ENCODE data around the gene UNC93B1. TPM values are rescaled to one million over a fixed set of nuclear protein-coding genes. Genes with fewer than 3 reads are reported as not detected.

UNC93B1 gene
- total RNA-seq, 4 donors from 2014 or later, result 43.5 to 75.9 (median 44.2) TPM

DNA sequence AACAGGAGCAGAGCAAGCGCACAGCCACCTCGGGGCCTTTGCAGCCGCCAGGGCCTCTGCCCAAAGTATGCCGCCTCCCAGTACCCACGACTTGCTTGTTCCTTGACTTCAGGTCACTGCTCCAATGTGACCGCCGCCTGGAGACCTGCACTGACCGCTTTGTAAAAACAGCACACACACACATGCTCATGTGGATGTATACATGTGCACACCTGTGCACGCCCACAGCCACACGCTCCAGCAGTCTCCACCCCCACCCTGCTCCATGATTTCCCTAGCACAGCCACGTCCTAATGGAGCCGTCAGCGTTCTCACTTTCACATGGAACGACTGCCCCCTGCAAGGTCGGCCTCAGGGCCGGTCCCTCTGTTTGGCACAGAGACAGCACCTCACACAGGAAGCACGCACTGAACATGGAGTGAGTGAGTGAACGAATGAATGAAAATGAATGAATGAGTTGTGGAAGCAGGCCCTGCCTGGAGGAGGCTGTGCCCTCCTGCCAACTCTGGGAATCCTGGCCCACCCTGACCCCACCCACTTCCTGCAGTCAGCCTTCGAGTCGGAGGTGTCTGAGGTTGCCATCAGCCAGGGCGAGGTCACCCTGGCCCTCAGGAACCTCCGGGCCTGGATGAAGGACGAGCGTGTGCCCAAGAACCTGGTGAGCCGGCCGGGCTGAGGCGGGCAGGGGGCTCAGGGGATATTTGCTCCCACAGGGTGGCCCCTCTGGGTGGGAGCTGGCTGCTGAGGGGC is 14.3 kb upstream of the UNC93B1 start:
- Histone ChIP-seq H3K4me3 (no peak overlapping the region), H3K27ac (peak overlapping the region in 3 of 4 donors; percentile 57 to 98 (median 84)), H3K9me3 (no peaks in the 10 kb centered on the region), H3K27me3 (no peaks in the 10 kb centered on the region), H3K4me1 (peaks cover 0 to 80% (median 36%) of the 10 kb centered on the region in 4 donors), H3K36me3 (peaks cover 0 to 38% (median 0%) of the 10 kb centered on the region in 3 donors)
- DNase-seq (ENCODE audit: low spot score in 2 of 2), result no peak
- WGBS, 2 donors, result 61 to 62% methylated on average over 24 to 27 of the region's 27 CpGs
- TF ChIP-seq, protein P1, sequence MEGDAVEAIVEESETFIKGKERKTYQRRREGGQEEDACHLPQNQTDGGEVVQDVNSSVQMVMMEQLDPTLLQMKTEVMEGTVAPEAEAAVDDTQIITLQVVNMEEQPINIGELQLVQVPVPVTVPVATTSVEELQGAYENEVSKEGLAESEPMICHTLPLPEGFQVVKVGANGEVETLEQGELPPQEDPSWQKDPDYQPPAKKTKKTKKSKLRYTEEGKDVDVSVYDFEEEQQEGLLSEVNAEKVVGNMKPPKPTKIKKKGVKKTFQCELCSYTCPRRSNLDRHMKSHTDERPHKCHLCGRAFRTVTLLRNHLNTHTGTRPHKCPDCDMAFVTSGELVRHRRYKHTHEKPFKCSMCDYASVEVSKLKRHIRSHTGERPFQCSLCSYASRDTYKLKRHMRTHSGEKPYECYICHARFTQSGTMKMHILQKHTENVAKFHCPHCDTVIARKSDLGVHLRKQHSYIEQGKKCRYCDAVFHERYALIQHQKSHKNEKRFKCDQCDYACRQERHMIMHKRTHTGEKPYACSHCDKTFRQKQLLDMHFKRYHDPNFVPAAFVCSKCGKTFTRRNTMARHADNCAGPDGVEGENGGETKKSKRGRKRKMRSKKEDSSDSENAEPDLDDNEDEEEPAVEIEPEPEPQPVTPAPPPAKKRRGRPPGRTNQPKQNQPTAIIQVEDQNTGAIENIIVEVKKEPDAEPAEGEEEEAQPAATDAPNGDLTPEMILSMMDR (IDR thresholded peaks at IDR 0.05), result no peak
- no peak for TF ChIP-seq EP300 (IDR thresholded peaks at IDR 0.05)
- TF ChIP-seq POLR2A (IDR thresholded peaks at IDR 0.05), result no peak

DNA sequence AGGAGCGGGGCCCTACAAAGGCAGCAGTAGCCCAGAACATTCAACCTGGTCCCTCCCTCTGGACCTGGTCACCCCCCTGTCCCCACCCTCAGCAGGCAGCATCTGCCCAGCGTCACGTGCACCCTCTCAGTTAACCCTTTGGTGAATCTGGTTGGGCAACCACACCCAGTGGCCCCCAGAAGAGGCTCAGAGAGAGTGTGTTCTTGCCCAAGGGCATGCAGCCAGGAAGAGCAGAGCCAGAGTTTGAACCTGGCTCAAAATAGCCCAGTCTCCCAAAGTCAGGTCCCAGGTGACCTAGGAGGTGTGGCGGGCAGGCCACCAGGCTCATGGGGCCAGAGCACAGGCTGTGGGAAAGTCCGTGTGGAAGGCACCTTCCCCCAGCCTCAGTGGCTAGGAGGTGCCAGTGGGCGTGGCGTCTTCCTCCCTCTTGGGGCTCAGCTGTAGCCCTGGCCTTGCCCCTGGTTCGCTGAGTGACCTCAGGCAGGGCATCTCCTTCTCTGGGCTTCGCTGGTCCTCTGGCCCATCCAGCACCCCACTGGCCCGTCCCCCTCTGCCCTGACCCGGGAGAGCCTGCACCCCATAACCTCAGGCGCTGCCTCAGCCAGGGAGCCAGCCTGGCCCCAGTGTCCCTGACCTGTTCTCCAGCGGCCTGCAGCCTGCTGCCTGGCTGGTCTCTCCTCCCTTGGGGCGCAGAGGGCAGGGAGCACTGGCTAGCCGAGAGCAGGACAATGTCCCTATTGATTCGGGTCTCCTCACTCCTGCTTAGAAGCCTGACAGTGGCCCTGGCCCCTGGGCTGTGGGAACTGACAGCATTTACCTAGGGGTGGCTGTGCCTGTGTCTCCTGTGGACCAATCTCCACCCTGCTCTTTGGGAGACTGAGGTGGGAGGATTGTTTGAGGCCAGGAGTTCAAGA is 13.3 kb upstream of the UNC93B1 start:
- Histone ChIP-seq H3K9me3 (no peaks in the 10 kb centered on the region), H3K4me1 (peaks cover 0 to 90% (median 46%) of the 10 kb centered on the region in 4 donors), H3K27ac (peak overlapping the region; percentile 51 to 98 (median 70)), H3K36me3 (peaks cover 0 to 28% (median 0%) of the 10 kb centered on the region in 3 donors), H3K27me3 (no peaks in the 10 kb centered on the region), H3K4me3 (no peak overlapping the region)
- no peak for DNase-seq (ENCODE audit: low spot score in 2 of 2)
- WGBS, 2 donors, result 39 to 46% methylated on average over 8 to 16 of the region's 16 CpGs
- TF ChIP-seq POLR2A (IDR thresholded peaks at IDR 0.05) (no peak), EP300 (IDR thresholded peaks at IDR 0.05) (no peak)
- TF ChIP-seq, protein P1 (IDR thresholded peaks at IDR 0.05), result no peak

DNA sequence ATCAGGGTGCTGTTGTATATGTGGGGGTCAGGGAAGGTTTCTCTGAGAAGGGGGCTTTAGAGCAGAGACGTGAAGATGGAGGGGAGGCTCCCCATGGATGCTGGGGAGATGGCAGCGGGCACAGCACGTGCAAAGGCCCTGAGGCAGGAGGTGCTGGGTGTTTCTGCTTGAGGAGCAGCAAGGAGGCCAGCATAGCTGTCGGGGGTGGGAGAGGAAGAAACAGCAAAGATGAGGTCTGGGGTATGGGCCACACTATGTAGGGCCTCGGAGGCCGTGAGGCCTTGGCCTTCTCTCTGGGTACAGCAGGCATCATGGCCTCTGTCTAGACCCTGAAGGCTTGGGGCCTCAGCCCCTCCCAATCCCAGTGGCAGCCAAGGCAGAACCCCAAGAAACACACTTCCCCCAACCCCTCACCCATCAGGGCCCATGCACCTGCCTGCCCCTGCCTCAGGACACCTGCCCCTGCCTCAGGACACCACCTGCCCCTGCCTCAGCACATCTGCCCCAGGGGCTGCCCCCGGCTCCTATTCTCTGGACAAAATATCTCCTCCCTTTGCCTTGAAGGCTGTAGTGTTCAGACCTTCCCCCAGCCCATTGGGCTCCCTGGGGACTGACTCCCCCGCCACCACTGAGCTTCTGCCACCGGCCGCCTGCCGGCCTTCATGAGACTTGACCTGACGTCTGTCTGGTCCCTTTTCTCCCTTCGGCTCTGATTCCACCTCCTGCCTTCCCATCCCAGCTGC is 12.4 kb upstream of the UNC93B1 start:
- H3K9me3 ChIP-seq, result no peaks in the 10 kb centered on the region
- no peak for TF ChIP-seq POLR2A (IDR thresholded peaks at IDR 0.05)
- TF ChIP-seq, protein P1 (IDR thresholded peaks at IDR 0.05), result peak in 1 of 5 experiments; percentile 21
- H3K27ac ChIP-seq, result peak overlapping the region; percentile 51 to 98 (median 70)
- peaks cover 0 to 98% (median 54%) of the 10 kb centered on the region in 4 donors for H3K4me1 ChIP-seq
- H3K4me3 ChIP-seq, result no peak overlapping the region
- peaks cover 0 to 19% (median 0%) of the 10 kb centered on the region in 3 donors for H3K36me3 ChIP-seq
- no peaks in the 10 kb centered on the region for H3K27me3 ChIP-seq
- no peak for DNase-seq (ENCODE audit: low spot score in 2 of 2)
- 63 to 68% methylated on average over 13 of the region's 13 CpGs for WGBS, 2 donors

DNA sequence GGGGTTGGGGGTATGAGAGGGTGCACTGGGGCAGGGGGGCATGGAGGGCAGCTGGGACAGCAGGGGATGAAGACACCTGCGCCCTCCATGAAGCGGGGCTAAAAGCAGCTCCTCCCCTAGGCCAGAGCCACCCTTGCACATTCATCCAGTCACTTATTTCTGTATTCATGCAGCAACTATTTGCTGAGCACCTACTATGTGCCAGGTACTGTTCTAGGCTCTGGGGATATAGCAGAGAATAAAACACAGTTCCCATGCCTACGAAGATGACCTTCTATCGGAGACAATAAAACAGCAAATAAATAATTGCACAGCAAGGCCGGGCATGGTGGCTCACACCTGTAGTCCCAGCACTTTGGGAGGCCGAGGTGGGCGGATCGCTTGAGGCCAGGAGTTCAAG is 11.6 kb upstream of the UNC93B1 start:
- no peak for TF ChIP-seq POLR2A (IDR thresholded peaks at IDR 0.05)
- TF ChIP-seq, protein P1 (IDR thresholded peaks at IDR 0.05), result no peak
- no peak for TF ChIP-seq EP300 (IDR thresholded peaks at IDR 0.05)
- DNase-seq (ENCODE audit: low spot score in 2 of 2), result no peak
- 96% methylated on average over 8 of the region's 8 CpGs for WGBS, 2 donors
- H3K9me3 ChIP-seq, result no peaks in the 10 kb centered on the region
- peaks cover 0 to 98% (median 61%) of the 10 kb centered on the region in 4 donors for H3K4me1 ChIP-seq
- peaks cover 0 to 17% (median 0%) of the 10 kb centered on the region in 3 donors for H3K36me3 ChIP-seq
- peak overlapping the region; percentile 93 to 98 (median 96) for H3K27ac ChIP-seq
- H3K4me3 ChIP-seq, result no peak overlapping the region
- no peaks in the 10 kb centered on the region for H3K27me3 ChIP-seq
